Retina (tissue), 1 donor: ENCODE measurements around the gene DCP1A.
"Not testable (repeated sequence)": the region's sequence is repeated elsewhere in the genome, so short reads cannot be mapped to it uniquely, and the experiment has no call there.

Experiments used
- DNase-seq: peaks from one replicate; pipeline ENCODE4 v3.0.0-alpha.2; 2016

DCP1A gene

GRCh38 chr3:53347261-53348064 is at the start of gene DCP1A:
Gene DCP1A, minus strand, starts transcription at chr3:53347543. Its CDS starts 26 bp downstream, at chr3:53347517.
- DNase-seq, result peak; percentile 100

- no peak for DNase-seq
Measured at GRCh38 chr3:53384465-53385423, 37.4 kb upstream of the DCP1A start.

GRCh38 chr3:53382106-53382505 is 34.8 kb upstream of the DCP1A start:
- DNase-seq, result no peak

- DNase-seq, result no peak
Measured at GRCh38 chr3:53380306-53380705, 33.0 kb upstream of the DCP1A start.

- DNase-seq, result no peak
Measured at GRCh38 chr3:53379898-53380297, 32.6 kb upstream of the DCP1A start.

GRCh38 chr3:53377794-53378193 is 30.5 kb upstream of the DCP1A start:
- no peak for DNase-seq

- no peak for DNase-seq
Measured at GRCh38 chr3:53376679-53377078, 29.3 kb upstream of the DCP1A start.

GRCh38 chr3:53375019-53375418 is 27.7 kb upstream of the DCP1A start:
- peak; percentile 58 for DNase-seq

- not testable (repeated sequence) for DNase-seq
Measured at GRCh38 chr3:53370719-53371118, 23.4 kb upstream of the DCP1A start.

GRCh38 chr3:53361852-53362251 is 14.5 kb upstream of the DCP1A start:
- no peak for DNase-seq

GRCh38 chr3:53357458-53357857 is 10.1 kb upstream of the DCP1A start:
- DNase-seq, result no peak

- DNase-seq, result no peak
Measured at GRCh38 chr3:53354945-53355498, 7.7 kb upstream of the DCP1A start.

- no peak for DNase-seq
Measured at GRCh38 chr3:53353202-53353601, 5.9 kb upstream of the DCP1A start.

GRCh38 chr3:53350652-53351051 is 3.3 kb upstream of the DCP1A start:
- peak; percentile 31 for DNase-seq

GRCh38 chr3:53348118-53348517 is 775 bp upstream of the DCP1A start:
- DNase-seq, result not testable (repeated sequence)

GRCh38 chr3:53346922-53347260 is 452 bp downstream of the DCP1A start:
- DNase-seq, result no peak

- peak; percentile 61 for DNase-seq
Measured at GRCh38 chr3:53346514-53346913, 829 bp downstream of the DCP1A start.

GRCh38 chr3:53342353-53342752 is 5.0 kb downstream of the DCP1A start:
- no peak for DNase-seq

GRCh38 chr3:53337167-53337940 is 10.0 kb downstream of the DCP1A start:
- DNase-seq, result no peak

GRCh38 chr3:53334742-53335141 is 12.6 kb downstream of the DCP1A start:
- DNase-seq, result no peak

GRCh38 chr3:53331871-53332270 is 15.5 kb downstream of the DCP1A start:
- DNase-seq, result no peak

- DNase-seq, result no peak
Measured at GRCh38 chr3:53329897-53330296, 17.4 kb downstream of the DCP1A start.

- no peak for DNase-seq
Measured at GRCh38 chr3:53328746-53329145, 18.6 kb downstream of the DCP1A start.
